HepG2 (cell line): Measurements from ENCODE around the gene MPP3. TPM values are rescaled to one million over a fixed set of nuclear protein-coding genes. Genes with fewer than 3 reads are reported as not detected.

Source experiments
- ATF7 ChIP-seq, 2 experiments: fragments of 450-650 bp in 1 of 2; sonication (generic) in 1 of 2; formaldehyde crosslinking in 1 of 2; IDR thresholded peaks; 2 replicates each; pipeline versions ENCODE4 v1.4.0 to v1.6.1; 2016 to 2020; ENCODE audit warnings: antibody characterized with exemption in 1 of 2, mild to moderate bottlenecking in 1 of 2, missing genetic modification reagents in 1 of 2
- EHMT2 ChIP-seq: fragments of 200-600 bp; sonication (generic); IDR thresholded peaks from 2 replicates; pipeline ENCODE4 v1.7.0; 2017; ENCODE audit warnings: antibody characterized with exemption, low read depth, low read length, borderline replicate concordance
- HNF4A ChIP-seq: sonication (generic); formaldehyde crosslinking; IDR thresholded peaks from 2 replicates; pipeline ENCODE4 v1.4.0; 2020; ENCODE audit warnings: missing genetic modification reagents
- HNRNPUL1 ChIP-seq: fragments of 200-400 bp; formaldehyde crosslinking; IDR thresholded peaks from 2 replicates; pipeline ENCODE4 v1.6.1; 2017; ENCODE audit warnings: low read depth, mild to moderate bottlenecking, low read length, moderate library complexity
- IRX3 ChIP-seq: sonication (generic); formaldehyde crosslinking; IDR thresholded peaks from 2 replicates; pipeline ENCODE4 v1.8.1; 2023; ENCODE audit warnings: mild to moderate bottlenecking, low read depth, missing genetic modification reagents, borderline replicate concordance
- ZNF10 ChIP-seq: sonication (generic); formaldehyde crosslinking; IDR thresholded peaks from 2 replicates; pipeline ENCODE4 v1.4.0; 2020; ENCODE audit warnings: mild to moderate bottlenecking, low read depth, missing genetic modification reagents, borderline replicate concordance
- ZNF383 ChIP-seq: sonication (generic); formaldehyde crosslinking; IDR thresholded peaks from 2 replicates; pipeline ENCODE4 v1.4.0; 2020; ENCODE audit warnings: missing genetic modification reagents, mild to moderate bottlenecking, borderline replicate concordance
- ZNF446 ChIP-seq: sonication (generic); formaldehyde crosslinking; IDR thresholded peaks from 2 replicates; pipeline ENCODE4 v1.5.0; 2020; ENCODE audit warnings: mild to moderate bottlenecking, missing genetic modification reagents
- ZNF703 ChIP-seq: sonication (generic); formaldehyde crosslinking; IDR thresholded peaks from 2 replicates; pipeline ENCODE4 v1.5.1; 2020; ENCODE audit warnings: missing genetic modification reagents, mild to moderate bottlenecking, moderate library complexity, borderline replicate concordance
- ZSCAN25 ChIP-seq: sonication (generic); formaldehyde crosslinking; IDR thresholded peaks from 2 replicates; pipeline ENCODE4 v1.8.0; 2022; ENCODE audit warnings: mild to moderate bottlenecking, missing genetic modification reagents
- polyA plus RNA-seq, 8 experiments: library from polyadenylated mRNA; depleted of rRNA in 3 of 8; stranded (reverse) in 7 of 8; unstranded in 1 of 8; fragments of >200 nt; fragmentation: Illumina TruSeq in 4 of 8; extraction: Trizol in 4 of 8; gene quantifications; 2 replicates each; pipeline versions ENCODE4 v1.2.1 to v1.2.3, GENCODE V29; 2011 to 2016; ENCODE audit warnings: low read depth in 4 of 8, missing spikeins in 1 of 8, mixed read lengths in 1 of 8; ENCODE audit not compliant: insufficient read depth in 1 of 8
- total RNA-seq, 5 experiments: library from RNA; depleted of rRNA; stranded (reverse); fragments of >200 nt; fragmentation: Illumina TruSeq; extraction: Trizol; gene quantifications; 2 replicates each; pipeline ENCODE4 v1.2.3, GENCODE V29; 2016; ENCODE audit warnings: low read depth in 1 of 5
- TF ChIP-seq, protein P1 (sequence below), 2 experiments: sonication (generic) in 1 of 2; formaldehyde crosslinking in 1 of 2; IDR thresholded peaks; 2 replicates each; pipeline versions ENCODE4 v1.4.0 to v1.6.1; 2018 to 2020; ENCODE audit warnings: missing genetic modification reagents in 2 of 2, borderline replicate concordance in 1 of 2, low read depth in 1 of 2, mild to moderate bottlenecking in 1 of 2, missing biosample characterization in 1 of 2
- TF ChIP-seq, protein P2 (sequence below): sonication (generic); formaldehyde crosslinking; IDR thresholded peaks from 2 replicates; pipeline ENCODE4 v1.4.0; 2020; ENCODE audit warnings: missing genetic modification reagents
- TF ChIP-seq, protein P3 (sequence below): sonication (generic); formaldehyde crosslinking; IDR thresholded peaks from 2 replicates; pipeline ENCODE4 v1.4.0; 2020; ENCODE audit warnings: missing genetic modification reagents
- TF ChIP-seq, protein P4 (sequence below): sonication (generic); formaldehyde crosslinking; IDR thresholded peaks from 2 replicates; pipeline ENCODE4 v1.4.0; 2020; ENCODE audit warnings: mild to moderate bottlenecking, missing genetic modification reagents

MPP3 gene
- total and polyA plus RNA-seq, 2 of the 13 experiments (the other 11 are each of a cell fraction or from before 2014, with no cell fraction given), result 0.91 to 1.8 TPM

DNA sequence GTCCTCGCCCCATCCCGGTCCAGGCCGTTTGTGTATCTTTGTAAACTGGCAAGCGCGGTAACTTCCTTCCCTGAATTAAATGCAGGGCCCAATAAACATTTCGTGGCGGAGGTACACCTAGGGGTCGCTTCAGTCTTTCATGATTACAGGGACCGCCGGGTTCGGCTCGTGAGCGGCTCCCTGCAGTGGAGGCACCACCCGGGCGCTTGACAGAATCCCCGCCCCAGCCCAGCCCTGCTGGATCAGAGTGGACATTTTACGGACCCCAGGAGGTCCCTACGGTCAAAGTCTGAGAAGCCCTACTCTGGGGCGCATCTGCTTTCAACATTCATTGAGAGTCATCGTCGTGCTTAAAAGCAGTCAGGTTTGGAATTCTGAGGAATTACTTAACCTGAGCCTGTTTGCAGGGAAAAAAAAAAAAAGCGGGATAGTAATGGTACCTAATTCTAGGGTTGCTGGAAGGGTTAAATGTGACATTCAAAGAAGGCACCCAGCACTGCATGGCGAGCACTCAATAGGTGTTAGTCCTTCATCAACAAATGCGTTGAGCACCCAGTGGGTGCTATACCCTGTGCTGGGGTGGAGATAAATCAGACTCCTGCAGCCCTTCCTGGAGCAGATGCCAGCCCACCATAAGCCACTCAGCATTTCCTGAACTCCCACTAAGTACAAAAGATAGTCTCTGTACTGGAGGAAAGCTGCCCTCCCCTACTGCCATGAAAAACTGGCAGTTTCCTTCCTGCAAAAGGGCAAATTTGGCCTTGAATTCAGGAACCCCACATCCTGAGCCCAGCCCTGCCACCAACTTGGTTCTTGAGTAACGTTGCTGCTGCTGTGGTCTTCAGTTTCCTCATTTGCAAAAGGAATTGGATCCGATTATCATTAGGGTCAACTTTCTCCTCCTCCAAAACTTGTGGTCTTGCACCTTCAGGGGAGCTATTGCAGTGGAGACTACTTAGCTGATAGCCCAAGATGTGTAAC, 53.5 kb downstream of the MPP3 start (continued):
- TF ChIP-seq, protein P1, sequence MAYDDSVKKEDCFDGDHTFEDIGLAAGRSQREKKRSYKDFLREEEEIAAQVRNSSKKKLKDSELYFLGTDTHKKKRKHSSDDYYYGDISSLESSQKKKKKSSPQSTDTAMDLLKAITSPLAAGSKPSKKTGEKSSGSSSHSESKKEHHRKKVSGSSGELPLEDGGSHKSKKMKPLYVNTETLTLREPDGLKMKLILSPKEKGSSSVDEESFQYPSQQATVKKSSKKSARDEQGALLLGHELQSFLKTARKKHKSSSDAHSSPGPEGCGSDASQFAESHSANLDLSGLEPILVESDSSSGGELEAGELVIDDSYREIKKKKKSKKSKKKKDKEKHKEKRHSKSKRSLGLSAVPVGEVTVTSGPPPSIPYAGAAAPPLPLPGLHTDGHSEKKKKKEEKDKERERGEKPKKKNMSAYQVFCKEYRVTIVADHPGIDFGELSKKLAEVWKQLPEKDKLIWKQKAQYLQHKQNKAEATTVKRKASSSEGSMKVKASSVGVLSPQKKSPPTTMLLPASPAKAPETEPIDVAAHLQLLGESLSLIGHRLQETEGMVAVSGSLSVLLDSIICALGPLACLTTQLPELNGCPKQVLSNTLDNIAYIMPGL (CRISPR knock-in tag; IDR thresholded peaks at IDR 0.05; ENCODE audit: borderline replicate concordance in 1 of 2, low read depth in 1 of 2), result peak in 1 of 2 experiments; percentile 9; a peak in 1 of 4 replicates
- TF ChIP-seq ZNF446 (CRISPR knock-in tag), result no peak
- TF ChIP-seq, protein P2, sequence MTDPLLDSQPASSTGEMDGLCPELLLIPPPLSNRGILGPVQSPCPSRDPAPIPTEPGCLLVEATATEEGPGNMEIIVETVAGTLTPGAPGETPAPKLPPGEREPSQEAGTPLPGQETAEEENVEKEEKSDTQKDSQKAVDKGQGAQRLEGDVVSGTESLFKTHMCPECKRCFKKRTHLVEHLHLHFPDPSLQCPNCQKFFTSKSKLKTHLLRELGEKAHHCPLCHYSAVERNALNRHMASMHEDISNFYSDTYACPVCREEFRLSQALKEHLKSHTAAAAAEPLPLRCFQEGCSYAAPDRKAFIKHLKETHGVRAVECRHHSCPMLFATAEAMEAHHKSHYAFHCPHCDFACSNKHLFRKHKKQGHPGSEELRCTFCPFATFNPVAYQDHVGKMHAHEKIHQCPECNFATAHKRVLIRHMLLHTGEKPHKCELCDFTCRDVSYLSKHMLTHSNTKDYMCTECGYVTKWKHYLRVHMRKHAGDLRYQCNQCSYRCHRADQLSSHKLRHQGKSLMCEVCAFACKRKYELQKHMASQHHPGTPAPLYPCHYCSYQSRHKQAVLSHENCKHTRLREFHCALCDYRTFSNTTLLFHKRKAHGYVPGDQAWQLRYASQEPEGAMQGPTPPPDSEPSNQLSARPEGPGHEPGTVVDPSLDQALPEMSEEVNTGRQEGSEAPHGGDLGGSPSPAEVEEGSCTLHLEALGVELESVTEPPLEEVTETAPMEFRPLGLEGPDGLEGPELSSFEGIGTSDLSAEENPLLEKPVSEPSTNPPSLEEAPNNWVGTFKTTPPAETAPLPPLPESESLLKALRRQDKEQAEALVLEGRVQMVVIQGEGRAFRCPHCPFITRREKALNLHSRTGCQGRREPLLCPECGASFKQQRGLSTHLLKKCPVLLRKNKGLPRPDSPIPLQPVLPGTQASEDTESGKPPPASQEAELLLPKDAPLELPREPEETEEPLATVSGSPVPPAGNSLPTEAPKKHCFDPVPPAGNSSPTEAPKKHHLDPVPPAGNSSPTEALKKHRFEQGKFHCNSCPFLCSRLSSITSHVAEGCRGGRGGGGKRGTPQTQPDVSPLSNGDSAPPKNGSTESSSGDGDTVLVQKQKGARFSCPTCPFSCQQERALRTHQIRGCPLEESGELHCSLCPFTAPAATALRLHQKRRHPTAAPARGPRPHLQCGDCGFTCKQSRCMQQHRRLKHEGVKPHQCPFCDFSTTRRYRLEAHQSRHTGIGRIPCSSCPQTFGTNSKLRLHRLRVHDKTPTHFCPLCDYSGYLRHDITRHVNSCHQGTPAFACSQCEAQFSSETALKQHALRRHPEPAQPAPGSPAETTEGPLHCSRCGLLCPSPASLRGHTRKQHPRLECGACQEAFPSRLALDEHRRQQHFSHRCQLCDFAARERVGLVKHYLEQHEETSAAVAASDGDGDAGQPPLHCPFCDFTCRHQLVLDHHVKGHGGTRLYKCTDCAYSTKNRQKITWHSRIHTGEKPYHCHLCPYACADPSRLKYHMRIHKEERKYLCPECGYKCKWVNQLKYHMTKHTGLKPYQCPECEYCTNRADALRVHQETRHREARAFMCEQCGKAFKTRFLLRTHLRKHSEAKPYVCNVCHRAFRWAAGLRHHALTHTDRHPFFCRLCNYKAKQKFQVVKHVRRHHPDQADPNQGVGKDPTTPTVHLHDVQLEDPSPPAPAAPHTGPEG (CRISPR knock-in tag), result no peak
- no peak for TF ChIP-seq ZNF10 (CRISPR knock-in tag)
- TF ChIP-seq IRX3 (CRISPR knock-in tag), result 0 out of 2 replicates have a peak, but pooled peaks have one; percentile 3
- TF ChIP-seq, protein P3, sequence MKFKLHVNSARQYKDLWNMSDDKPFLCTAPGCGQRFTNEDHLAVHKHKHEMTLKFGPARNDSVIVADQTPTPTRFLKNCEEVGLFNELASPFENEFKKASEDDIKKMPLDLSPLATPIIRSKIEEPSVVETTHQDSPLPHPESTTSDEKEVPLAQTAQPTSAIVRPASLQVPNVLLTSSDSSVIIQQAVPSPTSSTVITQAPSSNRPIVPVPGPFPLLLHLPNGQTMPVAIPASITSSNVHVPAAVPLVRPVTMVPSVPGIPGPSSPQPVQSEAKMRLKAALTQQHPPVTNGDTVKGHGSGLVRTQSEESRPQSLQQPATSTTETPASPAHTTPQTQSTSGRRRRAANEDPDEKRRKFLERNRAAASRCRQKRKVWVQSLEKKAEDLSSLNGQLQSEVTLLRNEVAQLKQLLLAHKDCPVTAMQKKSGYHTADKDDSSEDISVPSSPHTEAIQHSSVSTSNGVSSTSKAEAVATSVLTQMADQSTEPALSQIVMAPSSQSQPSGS (CRISPR knock-in tag), result no peak
- TF ChIP-seq HNRNPUL1, result no peak
- TF ChIP-seq ZNF383 (CRISPR knock-in tag), result 0 out of 2 replicates have a peak, but pooled peaks have one; percentile 6
- TF ChIP-seq ATF7 (IDR thresholded peaks at IDR 0.05), result no peak
- TF ChIP-seq ATF7 (CRISPR knock-in tag; IDR thresholded peaks at IDR 0.05), result no peak
- TF ChIP-seq ZSCAN25 (CRISPR knock-in tag), result no peak
- TF ChIP-seq, protein P4, sequence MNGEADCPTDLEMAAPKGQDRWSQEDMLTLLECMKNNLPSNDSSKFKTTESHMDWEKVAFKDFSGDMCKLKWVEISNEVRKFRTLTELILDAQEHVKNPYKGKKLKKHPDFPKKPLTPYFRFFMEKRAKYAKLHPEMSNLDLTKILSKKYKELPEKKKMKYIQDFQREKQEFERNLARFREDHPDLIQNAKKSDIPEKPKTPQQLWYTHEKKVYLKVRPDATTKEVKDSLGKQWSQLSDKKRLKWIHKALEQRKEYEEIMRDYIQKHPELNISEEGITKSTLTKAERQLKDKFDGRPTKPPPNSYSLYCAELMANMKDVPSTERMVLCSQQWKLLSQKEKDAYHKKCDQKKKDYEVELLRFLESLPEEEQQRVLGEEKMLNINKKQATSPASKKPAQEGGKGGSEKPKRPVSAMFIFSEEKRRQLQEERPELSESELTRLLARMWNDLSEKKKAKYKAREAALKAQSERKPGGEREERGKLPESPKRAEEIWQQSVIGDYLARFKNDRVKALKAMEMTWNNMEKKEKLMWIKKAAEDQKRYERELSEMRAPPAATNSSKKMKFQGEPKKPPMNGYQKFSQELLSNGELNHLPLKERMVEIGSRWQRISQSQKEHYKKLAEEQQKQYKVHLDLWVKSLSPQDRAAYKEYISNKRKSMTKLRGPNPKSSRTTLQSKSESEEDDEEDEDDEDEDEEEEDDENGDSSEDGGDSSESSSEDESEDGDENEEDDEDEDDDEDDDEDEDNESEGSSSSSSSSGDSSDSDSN (CRISPR knock-in tag), result no peak; the same call in 1 of the 2 replicates
- peak; percentile 13; the same call in 1 of the 2 replicates for TF ChIP-seq ZNF703 (CRISPR knock-in tag)
- TF ChIP-seq HNF4A (CRISPR knock-in tag), result peak; percentile 38
- TF ChIP-seq EHMT2, result no peak
